Activated T-helper 1 cell treated with Interleukin-2 at 50 U/mL for 16 hours (primary cell): ENCODE results near the gene COMMD9.

Experiments
- DNase-seq: peaks from one replicate; pipeline ENCODE4 v3.0.0-alpha.2; 2020; ENCODE audit warnings: low read depth

Gene COMMD9

GRCh38 chr11:36222831-36223635 is 66.2 kb downstream of the COMMD9 start:
- DNase-seq = no peak
